Panc1 (cell line): ENCODE measurements around the gene TRIM44. TPM values are rescaled to one million over a fixed set of nuclear protein-coding genes. Genes with fewer than 3 reads are reported as not detected.

ENCODE experiments used
- ATAC-seq: fragments of 200-7000 bp; cut with Tn5 transposase; 2 replicates; pipeline ENCODE4 v1.9.1; 2020; ENCODE audit warnings: mild to moderate bottlenecking, moderate library complexity
- BruUV-seq: library from RNA; stranded (reverse); fragments of 400-500 nt; replicated peaks from 2 replicates; lab custom pipeline; 2021; lab: Mats Ljungman, UMichigan
- CTCF ChIA-PET: fragments of 300-600 bp; sonication (Branson Sonifier 250); formaldehyde crosslinking; loops from one replicate; lab custom pipeline; 2022; ENCODE audit warnings: antibody characterized with exemption; lab: Charles Lee
- POLR2A ChIA-PET: fragments of 300-600 bp; sonication (Branson Sonifier 250); formaldehyde crosslinking; loops from one replicate; lab custom pipeline; 2022; ENCODE audit warnings: antibody characterized with exemption; lab: Charles Lee
- DNase-seq: peaks from one replicate; pipeline ENCODE4 v3.0.0-alpha.2; 2010; ENCODE audit warnings: low read depth, low spot score
- H3K27ac ChIP-seq: 2 replicates; pipeline ENCODE4 v1.5.1; 2011; ENCODE audit warnings: mild to moderate bottlenecking, low read length, inconsistent platforms
- H3K27me3 ChIP-seq: fragments of 200-500 bp; sonication (Bioruptor generic); 2 replicates; pipeline ENCODE4 v1.6.0; 2014; ENCODE audit warnings: low read length, inconsistent platforms; ENCODE audit not compliant: control insufficient read depth, insufficient read depth
- H3K36me3 ChIP-seq: fragments of 200-500 bp; sonication (Bioruptor generic); 2 replicates; pipeline ENCODE4 v1.5.1; 2014; ENCODE audit warnings: inconsistent platforms, mild to moderate bottlenecking, low read length, moderate library complexity; ENCODE audit not compliant: control insufficient read depth, insufficient read depth
- H3K4me1 ChIP-seq: 2 replicates; pipeline ENCODE4 v1.5.1; 2011; ENCODE audit warnings: inconsistent platforms, mild to moderate bottlenecking, low read length, moderate library complexity; ENCODE audit not compliant: control insufficient read depth, insufficient read depth
- H3K4me3 ChIP-seq, 2 experiments: 2 replicates each; pipeline ENCODE4 v1.5.1; 2011 to 2012; ENCODE audit warnings: low read depth in 2 of 2, low read length in 2 of 2, mild to moderate bottlenecking in 2 of 2, inconsistent platforms in 1 of 2, moderate library complexity in 1 of 2
- H3K9me3 ChIP-seq: fragments of 200-500 bp; sonication (Bioruptor generic); 2 replicates; pipeline ENCODE4 v1.5.1; 2014; ENCODE audit warnings: low read depth, mild to moderate bottlenecking, inconsistent platforms, low read length, moderate library complexity; ENCODE audit not compliant: control insufficient read depth, insufficient read depth
- POLR2AphosphoS5 ChIP-seq: IDR thresholded peaks from 2 replicates; pipeline ENCODE4 v1.6.1; 2012; ENCODE audit warnings: mild to moderate bottlenecking, low read depth, low read length, moderate library complexity
- REST ChIP-seq, 2 experiments: IDR thresholded peaks; 2 replicates each; pipeline ENCODE4 v1.6.1; 2011 to 2012; ENCODE audit warnings: low read depth in 2 of 2, control low read depth in 1 of 2, low read length in 1 of 2, mild to moderate bottlenecking in 1 of 2, moderate library complexity in 1 of 2; ENCODE audit not compliant: insufficient read depth in 1 of 2
- SIN3A ChIP-seq: IDR thresholded peaks from 2 replicates; pipeline ENCODE4 v1.6.1; 2012; ENCODE audit warnings: low read depth, mild to moderate bottlenecking, low read length, moderate library complexity, borderline replicate concordance; ENCODE audit not compliant: insufficient read depth
- TCF7L2 ChIP-seq: IDR thresholded peaks from 2 replicates; pipeline ENCODE4 v1.6.1; 2011; ENCODE audit warnings: mild to moderate bottlenecking, low read depth, low read length, inconsistent platforms
- in situ Hi-C: cut with HindIII; loops from 2 replicates; pipeline ENCODE4 v1.10.0; 2016; ENCODE audit warnings: low sequenced_read_pairs, low pct_unique_long_range_greater_than_20kb
- intact Hi-C: fragments of 100-400 bp; cut with micrococcal nuclease; formaldehyde crosslinking; loops from one replicate; pipeline ENCODE4 v1.10.0; 2022; ENCODE audit not compliant: unreplicated experiment
- total RNA-seq: library from RNA; stranded (reverse); gene quantifications from one replicate; pipeline ENCODE4 v1.2.1, GENCODE V29; 2021; ENCODE audit not compliant: unreplicated experiment
- TF ChIP-seq, protein P1 (sequence below): fragments of 450-650 bp; IDR thresholded peaks from 2 replicates; pipeline ENCODE4 v1.5.1; 2017; ENCODE audit warnings: mild to moderate bottlenecking

The TRIM44 gene
- total RNA-seq, 1 experiment from 2014 or later, result 80.3 TPM

- no peak for DNase-seq
- BruUV-seq, result no TSS peak
- intact Hi-C loops, result no loop called here
- Histone ChIP-seq H3K4me3 (no peak overlapping the region), H3K36me3 (no peaks in the 10 kb centered on the region), H3K27me3 (no peaks in the 10 kb centered on the region), H3K4me1 (peaks cover 5% of the 10 kb centered on the region), H3K27ac (no peak overlapping the region), H3K9me3 (no peaks in the 10 kb centered on the region)
- ChIA-PET POLR2A (no interaction called here), CTCF (interaction anchor here (0.6 kb wide), 1 partner anchor 40 kb away, joined by 3 read pairs; no protein-coding TSS in a partner anchor)
- TF ChIP-seq TCF7L2 (no peak), SIN3A (no peak), REST (IDR thresholded peaks at IDR 0.05; ENCODE audit: insufficient read depth in 1 of 2, low read depth in 2 of 2, low read length in 1 of 2) (no peak), POLR2AphosphoS5 (no peak)
- TF ChIP-seq, protein P1, sequence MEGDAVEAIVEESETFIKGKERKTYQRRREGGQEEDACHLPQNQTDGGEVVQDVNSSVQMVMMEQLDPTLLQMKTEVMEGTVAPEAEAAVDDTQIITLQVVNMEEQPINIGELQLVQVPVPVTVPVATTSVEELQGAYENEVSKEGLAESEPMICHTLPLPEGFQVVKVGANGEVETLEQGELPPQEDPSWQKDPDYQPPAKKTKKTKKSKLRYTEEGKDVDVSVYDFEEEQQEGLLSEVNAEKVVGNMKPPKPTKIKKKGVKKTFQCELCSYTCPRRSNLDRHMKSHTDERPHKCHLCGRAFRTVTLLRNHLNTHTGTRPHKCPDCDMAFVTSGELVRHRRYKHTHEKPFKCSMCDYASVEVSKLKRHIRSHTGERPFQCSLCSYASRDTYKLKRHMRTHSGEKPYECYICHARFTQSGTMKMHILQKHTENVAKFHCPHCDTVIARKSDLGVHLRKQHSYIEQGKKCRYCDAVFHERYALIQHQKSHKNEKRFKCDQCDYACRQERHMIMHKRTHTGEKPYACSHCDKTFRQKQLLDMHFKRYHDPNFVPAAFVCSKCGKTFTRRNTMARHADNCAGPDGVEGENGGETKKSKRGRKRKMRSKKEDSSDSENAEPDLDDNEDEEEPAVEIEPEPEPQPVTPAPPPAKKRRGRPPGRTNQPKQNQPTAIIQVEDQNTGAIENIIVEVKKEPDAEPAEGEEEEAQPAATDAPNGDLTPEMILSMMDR, result no peak
- ATAC-seq, result no peak
- in situ Hi-C loops, result no loop called here
Measured at GRCh38 chr11:35781861-35782470, 119.4 kb downstream of the TRIM44 start.

GRCh38 chr11:35783809-35784208 lies 121.2 kb downstream of the TRIM44 start:
- Histone ChIP-seq H3K4me3 (no peak overlapping the region), H3K27ac (no peak overlapping the region), H3K36me3 (no peaks in the 10 kb centered on the region), H3K27me3 (no peaks in the 10 kb centered on the region), H3K4me1 (peaks cover 5% of the 10 kb centered on the region), H3K9me3 (no peaks in the 10 kb centered on the region)
- POLR2A ChIA-PET, result no interaction called here
- CTCF ChIA-PET, result no interaction called here
- ATAC-seq (no peak), DNase-seq (no peak)
- intact Hi-C loops, result no loop called here
- BruUV-seq, result no TSS peak
- TF ChIP-seq, protein P1, result no peak
- TF ChIP-seq POLR2AphosphoS5 (no peak), SIN3A (no peak), TCF7L2 (no peak), REST (IDR thresholded peaks at IDR 0.05; ENCODE audit: insufficient read depth in 1 of 2, low read depth in 2 of 2, low read length in 1 of 2) (no peak)
- in situ Hi-C loops, result no loop called here
